Renal pelvis (tissue), 4 donors: ENCODE measurements around the gene RASSF3. TPM values are rescaled to one million over a fixed set of nuclear protein-coding genes. Genes with fewer than 3 reads are reported as not detected.

ENCODE experiments used
- DNase-seq: peaks from one replicate; pipeline ENCODE4 v3.0.0-alpha.2; 2013
- polyA plus RNA-seq, 3 donors: library from polyadenylated mRNA; unstranded; fragments of 120-200 nt; gene quantifications; one replicate each; pipeline ENCODE4 v1.2.1, GENCODE V29; 2013; ENCODE audit not compliant: insufficient read length in 3 of 3

The RASSF3 gene
- polyA plus RNA-seq, 3 donors: 16.5 to 19.0 (median 18.3) TPM

DNA sequence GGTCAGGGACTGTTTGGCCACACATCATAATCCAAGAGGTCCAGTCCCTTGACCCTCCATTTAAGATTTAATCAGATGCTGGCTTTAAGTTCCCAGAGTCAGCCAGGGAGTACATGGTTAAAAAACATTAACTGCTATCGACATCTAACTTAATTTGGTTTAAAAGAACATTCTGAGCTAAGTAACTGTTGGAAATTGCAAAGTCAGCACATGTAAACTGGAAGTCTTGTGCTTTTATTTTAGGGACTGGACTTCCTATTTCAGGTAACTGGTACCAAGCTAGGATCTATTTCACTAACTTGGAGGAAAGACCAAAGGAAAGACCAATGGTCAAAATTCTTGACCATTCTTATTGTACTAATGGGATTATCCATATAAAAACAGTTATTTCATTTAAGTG is 108.4 kb downstream of the RASSF3 start:
- DNase-seq: no peak

DNA sequence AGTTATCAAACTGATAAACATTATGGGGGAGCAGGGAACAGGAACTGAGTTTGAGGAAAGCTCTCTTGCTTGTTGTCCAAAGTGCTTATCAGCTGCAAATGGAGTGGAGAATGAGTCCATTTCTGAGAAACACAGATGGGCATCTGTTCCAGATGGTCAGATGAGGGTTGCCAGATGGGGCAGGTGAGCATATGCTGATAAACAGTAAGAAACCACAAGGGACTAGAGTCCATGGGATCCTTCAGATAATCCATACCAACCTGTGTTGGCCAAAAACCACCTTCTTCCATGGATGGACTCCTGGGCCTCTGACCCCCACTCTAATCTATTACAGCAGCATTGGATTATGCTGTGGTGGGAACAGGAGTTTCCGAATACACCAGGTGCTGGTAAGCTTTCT is 110.6 kb downstream of the RASSF3 start:
- DNase-seq: no peak

DNA sequence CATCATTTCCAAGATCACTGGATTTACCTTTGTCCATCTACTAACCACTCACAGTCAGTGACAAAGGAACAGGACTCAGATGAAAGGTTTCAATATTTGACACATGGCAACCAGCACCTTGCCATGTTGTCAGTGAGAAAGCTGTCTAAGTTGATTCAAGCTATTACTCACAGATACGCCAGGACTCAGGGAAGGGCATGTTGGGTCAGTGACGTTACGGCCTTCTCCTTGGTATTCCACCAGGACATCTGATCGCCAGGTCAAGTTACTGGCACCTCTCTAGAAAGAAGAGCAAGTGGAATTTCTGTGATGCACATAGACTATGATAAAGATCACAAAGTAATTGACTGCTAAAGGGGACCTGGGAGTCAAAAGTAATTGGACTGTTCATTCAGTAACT is 112.5 kb downstream of the RASSF3 start:
- no peak for DNase-seq

DNA sequence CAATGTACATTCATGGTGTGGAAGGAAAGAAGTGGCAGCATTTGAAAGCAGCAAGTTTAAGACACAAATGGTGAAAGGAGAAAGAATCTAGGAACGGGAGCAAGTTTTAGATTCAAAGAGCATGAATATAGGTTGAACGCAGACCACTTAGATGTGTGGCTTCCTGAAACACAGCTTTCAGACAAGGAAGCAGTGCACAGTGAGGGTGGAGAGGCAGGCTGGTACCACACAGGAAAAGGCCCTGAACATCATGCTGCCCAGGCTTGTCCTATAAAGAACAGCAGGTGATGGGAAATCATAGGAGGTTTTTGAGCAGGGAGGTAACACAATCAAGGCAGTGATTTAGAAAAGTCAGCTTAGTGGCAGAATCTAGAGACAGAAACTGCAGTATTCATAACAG is 113.3 kb downstream of the RASSF3 start:
- no peak for DNase-seq

DNA sequence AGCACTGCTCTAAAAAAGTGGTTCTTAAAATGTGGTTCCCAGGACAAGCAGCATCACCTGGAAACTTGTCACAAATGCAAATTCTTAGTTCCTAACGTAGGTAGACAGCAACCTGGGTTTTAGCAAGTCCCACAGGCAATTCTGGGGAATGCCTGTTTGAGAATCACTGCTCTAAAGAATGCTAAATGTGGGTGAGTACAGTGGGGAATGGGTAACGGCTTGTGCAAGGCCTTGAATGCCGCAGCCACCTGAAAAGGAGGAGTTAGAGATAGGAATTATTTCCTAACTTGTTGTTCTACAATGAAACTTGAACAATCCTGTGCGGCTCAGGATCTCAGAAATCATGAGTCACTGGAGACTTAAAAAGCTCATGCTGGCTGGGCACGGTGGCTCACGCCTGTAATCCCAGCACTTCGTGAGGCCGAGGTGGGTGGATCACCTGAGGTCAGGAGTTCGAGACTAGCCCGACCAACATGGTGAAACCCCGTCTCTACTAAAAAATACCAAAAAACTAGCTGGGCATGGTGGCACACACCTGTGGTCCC is 114.0 kb downstream of the RASSF3 start:
- DNase-seq: no peak

DNA sequence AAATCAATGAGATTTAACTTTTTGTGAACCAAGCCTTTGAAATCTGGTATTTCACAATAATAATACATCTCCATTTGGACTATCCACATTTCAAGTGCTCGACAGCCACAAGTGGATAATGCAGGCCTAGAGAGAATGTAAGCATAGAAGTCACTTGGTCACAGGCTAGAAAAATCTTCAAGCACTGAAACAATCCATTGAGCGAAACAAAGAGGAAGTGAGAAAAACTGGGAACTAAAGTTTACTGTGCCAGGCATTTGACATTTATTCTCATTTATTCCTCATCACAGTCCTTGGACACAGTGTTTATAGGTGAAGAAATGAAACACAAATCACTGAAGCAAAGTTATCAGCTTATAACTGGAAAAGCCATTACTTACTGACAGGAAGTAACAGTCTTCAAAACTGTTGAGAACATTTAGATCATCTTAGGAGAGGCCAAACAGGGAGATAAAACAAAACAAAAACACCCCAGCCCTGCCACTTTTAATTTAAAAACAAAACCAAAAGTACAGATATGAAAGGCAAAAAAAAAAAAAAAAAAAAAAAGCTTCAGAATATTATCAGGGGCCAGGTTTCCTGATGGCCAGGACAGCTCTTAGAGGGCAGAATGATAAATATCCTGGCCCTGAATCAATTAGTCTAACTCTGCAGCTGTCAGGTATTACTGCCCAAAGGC is 119.8 kb downstream of the RASSF3 start:
- DNase-seq: no peak

DNA sequence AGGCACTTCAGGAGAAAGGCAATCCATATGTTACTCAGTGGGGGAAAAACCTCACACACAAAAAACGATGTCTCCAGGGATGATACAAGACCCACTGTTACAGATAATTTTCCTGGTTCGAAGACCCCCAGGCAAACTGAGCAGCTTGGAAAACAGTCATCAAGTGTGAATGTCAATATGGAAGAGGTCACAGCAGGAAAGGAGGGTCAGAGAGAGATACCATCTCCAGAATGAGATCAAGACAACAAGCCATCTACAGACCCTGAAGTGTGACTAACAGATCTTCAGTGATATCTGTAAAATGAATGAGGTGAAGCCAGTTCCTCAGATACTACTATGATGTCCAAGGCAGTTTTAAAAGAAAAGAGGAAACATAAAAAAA is 120.3 kb downstream of the RASSF3 start:
- DNase-seq: no peak

DNA sequence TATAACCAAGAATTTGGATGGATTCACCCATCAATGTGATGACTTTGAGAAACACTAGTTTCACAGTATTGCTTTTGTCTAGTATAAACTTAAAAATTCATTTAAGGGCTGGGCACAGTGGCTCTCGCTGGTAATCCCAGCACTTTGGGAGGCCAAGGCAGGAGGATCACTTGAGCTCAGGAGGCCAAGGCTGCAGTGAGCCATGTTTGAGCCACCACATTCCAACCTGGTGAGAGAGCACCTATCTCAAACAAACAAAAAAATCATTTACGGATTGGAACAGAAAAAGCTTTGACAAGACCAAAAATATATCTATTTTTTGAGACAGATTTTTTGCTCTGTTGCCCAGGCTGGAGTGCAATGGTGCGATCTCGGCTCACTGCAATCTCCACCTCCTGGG is 121.4 kb downstream of the RASSF3 start:
- DNase-seq: no peak

DNA sequence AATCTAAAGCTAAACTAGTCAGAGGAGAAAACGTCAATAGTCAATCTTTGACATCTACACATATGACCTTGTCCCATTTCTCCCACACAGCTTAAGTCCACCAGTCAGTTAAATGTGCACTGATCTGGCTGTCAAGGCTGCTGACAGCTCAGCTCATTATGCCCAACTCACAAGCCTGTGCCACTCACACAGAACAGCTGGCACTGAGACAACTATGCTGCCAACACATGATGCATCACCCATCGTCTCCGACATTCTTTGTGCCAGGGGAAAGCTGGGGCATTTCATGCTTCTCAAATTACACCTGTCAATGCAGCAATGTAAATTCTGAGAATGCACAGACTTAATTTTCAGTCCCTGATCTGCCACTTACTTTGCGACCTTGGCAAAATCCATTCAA is 123.6 kb downstream of the RASSF3 start:
- DNase-seq: peak; percentile 21

DNA sequence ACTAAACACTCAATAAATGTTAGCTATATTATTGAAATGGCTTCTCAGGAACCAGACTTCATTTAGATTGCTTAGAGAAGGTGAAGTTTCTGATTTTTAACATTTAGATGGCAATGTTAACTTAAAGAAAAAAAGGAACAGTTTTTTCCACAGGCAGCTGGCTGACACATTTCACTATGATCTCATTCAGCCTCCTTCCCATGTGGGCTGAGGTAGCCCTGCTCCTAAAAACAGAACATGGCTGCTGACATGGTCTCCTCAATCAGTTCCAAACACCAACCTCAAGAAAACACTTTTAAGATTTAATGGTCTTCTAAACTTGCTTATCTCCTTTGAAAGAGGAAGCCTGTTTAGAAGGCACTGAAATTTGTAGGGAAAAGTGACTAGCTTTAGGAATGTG is 125.1 kb downstream of the RASSF3 start:
- no peak for DNase-seq

DNA sequence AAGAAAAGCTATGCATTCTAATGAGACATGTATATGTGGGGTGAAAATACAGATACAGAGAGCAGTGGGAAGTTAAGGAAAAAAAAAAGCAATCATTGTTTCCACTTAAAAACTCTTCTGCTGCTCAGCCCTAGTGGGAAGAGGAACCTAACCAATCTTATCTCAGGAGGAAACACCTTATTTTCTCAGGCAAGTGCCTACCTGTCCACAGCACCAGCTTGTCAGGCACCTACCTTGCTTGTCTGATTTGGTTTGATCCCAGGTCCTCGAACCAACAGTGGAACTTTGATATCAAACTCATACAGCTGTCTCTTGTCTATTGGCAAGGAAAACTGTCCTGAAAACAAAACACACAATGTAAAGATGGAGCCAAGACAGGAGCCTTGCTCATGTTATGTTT is 126.5 kb downstream of the RASSF3 start:
- DNase-seq: no peak

DNA sequence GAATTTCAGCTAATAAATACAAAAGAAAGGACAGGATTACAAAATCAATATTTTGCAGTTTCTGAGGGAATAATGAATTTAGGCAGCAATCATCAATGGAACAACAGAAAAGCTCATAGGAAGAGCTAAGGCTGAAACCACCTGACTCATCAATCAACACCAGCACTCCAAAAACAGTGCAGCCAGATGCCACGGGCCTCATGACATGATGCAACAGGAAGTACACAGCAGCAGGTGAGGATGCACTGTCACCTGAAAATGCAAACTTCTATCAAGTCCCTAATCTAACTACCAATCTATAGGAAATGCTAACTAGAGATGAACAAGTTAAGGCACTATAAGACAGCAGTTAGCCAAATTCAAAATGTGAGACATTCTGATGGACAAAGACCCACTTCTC is 127.2 kb downstream of the RASSF3 start:
- no peak for DNase-seq

DNA sequence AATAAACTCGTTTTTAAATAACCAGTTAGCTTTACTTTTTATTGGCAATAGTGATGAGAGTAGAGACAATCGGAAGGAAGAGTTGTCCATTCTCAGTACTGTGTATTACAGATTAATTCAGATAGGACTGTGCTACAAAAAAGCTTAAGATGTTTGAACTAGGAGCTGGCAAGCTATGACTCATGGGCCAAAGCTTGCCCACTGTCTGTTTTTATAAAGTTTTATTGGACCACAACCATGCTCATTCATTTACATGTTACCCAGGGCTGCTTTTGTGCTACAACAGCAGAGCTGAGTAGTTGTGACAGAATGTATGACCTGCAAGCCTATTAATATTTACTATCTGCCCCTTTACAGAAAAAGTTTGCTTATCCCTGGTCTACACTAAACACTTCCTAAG is 129.5 kb downstream of the RASSF3 start:
- no peak for DNase-seq

DNA sequence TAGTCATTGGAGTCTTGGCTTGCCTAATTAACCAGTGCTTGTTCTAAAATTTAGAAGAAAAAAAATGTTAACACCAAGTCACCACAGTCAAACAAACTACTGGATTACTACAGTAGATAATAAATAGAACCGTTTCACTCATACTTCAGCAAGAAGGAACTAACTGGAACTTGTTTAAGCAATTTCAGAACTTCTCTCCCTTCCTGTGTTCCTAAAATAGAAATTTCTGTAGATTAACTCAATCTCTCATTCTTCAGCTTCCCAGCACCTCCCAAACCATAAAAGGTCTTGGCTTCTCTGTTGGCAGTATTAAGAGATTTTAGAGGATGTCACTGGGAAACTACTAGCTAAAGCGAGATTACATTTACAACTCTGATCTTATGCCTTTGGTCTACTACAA is 130.4 kb downstream of the RASSF3 start:
- no peak for DNase-seq

DNA sequence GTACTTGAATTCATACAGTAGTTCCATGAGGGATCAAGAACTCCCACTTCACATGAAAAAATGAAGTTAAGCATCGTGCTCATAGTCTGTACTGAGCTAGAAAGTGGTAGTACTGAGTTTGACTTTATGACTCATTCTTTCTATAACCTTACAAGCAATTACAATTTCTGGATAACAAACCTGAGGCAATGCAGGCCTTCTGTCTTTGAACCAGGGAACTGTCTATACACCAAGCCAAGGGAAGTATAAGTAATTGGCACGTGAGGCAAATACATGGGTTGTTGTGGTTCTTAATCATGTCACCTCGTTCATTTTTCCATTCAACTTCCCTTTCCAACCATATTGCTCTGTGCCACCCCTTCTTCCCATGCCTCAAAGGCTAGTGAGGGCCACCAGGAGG is 132.1 kb downstream of the RASSF3 start:
- DNase-seq: no peak

DNA sequence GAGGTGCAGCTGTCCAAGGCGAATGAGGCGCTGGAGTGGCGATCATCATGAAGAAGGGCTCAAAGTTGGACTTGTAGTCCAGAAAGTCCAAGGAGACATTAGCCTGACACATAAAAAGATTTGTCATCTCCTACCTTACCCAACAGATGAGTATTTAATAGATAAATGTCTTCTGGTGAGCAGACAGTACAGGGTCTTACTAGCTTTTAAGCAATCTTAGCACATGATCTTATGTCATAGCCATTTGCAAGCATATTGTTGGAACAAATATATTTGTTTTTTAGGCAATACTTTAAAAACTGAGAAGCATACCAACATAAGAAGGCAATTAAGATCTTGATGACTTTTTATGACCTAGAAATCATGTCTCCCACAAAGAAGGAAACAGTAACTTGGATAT is 132.9 kb downstream of the RASSF3 start:
- no peak for DNase-seq

DNA sequence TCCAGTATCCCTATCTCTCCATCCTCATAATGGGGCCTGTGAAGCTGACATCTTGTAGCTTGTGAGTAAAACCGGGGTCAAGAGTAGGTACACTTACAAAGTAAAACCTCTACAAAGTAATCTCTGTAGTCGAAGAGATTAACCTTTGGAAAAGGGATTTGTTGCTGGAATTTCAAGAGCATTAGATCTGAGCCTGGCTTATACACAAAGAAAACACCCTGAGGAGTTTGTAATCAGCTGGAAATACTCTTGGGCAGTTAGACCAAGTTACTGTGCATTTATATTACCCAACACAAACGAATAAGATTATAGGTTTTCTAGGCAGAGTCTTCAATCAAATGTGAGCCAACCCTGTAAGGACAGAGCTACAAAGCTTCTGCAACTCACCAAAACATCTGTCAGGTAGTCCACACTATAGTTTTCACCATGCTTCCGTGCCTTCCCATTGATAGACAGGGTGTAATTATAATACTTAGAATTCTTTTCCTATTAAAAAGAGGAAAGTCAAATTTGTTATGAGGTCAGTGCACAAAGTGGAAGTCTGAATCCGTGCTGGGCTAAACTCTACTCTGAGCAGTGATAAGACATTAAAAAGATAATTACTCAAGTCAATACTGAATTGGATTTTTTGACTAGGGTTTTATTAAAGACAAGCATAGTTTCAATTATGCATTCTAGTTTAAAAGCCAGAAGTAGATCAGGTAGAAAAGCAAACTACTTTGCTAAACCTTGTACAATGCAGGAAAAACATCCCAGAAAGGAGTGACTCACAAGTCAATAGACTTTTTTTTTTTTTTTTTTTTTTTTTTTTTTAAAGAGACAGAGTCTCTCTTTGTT is 134.3 kb downstream of the RASSF3 start:
- no peak for DNase-seq

DNA sequence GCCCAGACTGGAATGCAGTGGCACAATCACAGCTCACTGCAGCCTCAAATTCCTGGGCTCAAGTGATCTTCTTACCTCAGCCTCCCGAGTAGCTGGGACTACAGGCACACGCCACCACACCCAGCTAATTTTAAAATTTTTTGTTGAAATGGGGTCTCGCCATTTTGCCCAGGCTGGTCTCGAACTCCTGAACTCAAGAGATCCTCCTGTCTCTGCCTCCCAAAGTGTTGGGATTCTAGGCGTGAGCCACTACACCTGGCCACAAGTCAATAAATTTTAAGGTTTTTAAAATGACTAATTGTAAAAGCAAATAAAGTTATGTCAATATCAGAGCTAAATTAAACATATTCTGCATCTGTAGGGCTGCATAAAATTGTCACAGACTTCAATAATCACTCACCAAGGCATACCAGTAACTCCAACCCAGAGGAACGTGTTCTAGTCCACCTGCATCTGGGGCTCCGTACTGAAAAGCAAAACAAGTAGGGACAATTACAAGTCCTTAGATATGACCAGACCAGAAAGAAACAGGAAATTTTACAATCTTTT is 135.0 kb downstream of the RASSF3 start:
- no peak for DNase-seq

DNA sequence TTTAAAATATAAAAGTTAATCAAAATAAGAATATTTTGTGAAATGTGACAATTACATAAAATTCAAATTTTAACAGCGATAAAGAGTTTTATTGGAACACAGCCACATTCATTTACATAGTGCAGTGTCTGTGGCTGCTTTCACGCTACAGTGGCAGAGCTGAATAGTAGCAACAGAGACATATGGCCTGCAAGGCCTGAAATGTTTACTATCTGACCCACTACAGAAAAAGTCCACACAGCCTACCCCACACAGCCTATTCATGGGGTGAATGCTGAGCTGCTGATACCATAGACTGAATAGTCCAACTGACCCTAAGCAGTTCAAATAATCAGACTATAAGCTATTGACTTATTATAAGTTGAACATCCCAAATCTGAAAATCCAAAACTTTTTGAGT is 135.7 kb downstream of the RASSF3 start:
- no peak for DNase-seq

DNA sequence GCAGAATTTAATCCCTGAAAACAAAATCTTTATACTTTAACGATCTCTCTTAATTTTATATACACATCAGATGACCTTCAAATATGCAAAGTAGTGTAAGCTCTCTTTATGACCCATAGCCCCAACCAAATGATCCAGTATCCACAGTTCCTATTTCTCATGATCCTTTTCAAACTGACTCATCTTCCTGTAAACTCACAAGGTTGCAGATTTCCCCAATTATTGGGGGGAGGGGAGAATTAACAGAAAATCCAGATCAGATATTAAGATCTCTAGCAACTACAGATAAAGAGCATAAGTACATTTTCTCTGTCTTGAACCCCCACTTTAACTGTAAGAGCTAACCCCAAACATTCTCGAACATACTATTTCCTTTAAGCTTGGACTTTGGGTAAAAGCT is 136.4 kb downstream of the RASSF3 start:
- DNase-seq: no peak
